Measurements from ENCODE around the gene KAZN.

KAZN gene

DNA sequence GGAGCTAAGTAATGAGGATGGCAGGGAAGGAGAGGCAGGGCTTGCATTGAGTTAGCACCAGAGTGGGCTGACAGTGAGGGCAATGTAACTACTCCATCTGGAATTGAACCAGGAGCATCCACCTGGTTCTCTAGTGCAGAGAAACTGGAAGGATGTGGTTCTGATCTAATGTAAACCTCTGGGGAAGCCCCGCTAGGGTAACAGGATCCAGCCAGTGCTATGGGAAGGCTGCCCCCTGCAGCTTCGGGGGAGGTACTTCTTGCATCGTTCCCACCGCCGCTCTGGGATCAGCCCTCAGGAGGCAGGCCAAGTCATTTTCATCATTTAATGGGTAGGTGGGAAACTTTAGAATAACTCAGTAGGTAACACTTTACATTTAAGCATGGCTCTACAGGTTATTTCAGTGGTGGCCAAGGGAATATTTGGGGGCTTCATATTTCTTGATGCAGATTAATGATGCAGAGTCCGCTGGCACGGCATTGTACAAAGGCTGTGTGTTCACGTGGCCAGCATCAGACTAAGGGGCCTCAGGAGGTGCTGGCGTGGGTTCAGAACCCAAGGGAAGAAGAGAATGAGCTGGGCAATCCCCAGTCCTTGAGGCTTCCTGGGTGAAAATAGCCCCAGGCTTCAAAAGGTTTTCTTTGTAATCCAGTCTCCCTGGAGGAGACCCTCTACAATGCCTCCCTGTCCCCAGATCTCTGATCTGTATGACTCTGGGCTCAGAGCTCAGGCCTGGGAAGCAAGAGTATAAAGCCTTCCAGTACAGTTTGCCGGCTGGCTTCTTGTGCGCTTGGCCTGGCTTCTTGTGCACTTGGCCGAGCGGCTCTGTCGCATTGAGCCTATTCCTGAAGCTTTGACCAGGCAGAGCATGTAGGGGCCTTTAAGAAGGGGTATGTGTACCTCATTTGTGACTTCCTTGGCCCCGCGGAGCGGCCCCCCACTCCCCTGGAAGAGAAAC lies 26.4 kb upstream of the KAZN start:
- H3K4me2 ChIP-seq (ENCODE audit: low read length), result no peak overlapping the region
- no peaks in the 10 kb centered on the region for H4K20me1 ChIP-seq (ENCODE audit: control insufficient read depth, insufficient read depth, low read depth, low read length)
- no peaks in the 10 kb centered on the region for H3K36me3 ChIP-seq (ENCODE audit: control insufficient read depth, low read length)
- H3K9me3 ChIP-seq (ENCODE audit: control insufficient read depth, insufficient read depth, low read length), result peaks cover 3% of the 10 kb centered on the region; the same call in 1 of the 2 replicates
- H3F3A ChIP-seq (ENCODE audit: control insufficient read depth, insufficient read depth), result no peaks in the 10 kb centered on the region
- no peak overlapping the region for H3K27ac ChIP-seq (ENCODE audit: low read depth, low read length)
- TF ChIP-seq, protein P1, sequence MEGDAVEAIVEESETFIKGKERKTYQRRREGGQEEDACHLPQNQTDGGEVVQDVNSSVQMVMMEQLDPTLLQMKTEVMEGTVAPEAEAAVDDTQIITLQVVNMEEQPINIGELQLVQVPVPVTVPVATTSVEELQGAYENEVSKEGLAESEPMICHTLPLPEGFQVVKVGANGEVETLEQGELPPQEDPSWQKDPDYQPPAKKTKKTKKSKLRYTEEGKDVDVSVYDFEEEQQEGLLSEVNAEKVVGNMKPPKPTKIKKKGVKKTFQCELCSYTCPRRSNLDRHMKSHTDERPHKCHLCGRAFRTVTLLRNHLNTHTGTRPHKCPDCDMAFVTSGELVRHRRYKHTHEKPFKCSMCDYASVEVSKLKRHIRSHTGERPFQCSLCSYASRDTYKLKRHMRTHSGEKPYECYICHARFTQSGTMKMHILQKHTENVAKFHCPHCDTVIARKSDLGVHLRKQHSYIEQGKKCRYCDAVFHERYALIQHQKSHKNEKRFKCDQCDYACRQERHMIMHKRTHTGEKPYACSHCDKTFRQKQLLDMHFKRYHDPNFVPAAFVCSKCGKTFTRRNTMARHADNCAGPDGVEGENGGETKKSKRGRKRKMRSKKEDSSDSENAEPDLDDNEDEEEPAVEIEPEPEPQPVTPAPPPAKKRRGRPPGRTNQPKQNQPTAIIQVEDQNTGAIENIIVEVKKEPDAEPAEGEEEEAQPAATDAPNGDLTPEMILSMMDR (IDR thresholded peaks at IDR 0.05; ENCODE audit: low read depth, low read length, poor library complexity, severe bottlenecking), result peak; percentile 52
- TF ChIP-seq EZH2phosphoT487 (IDR thresholded peaks at IDR 0.05; ENCODE audit: borderline replicate concordance, low read length), result no peak
- H3K79me2 ChIP-seq (ENCODE audit: control insufficient read depth, low read length), result no peaks in the 10 kb centered on the region
- H3K4me1 ChIP-seq (ENCODE audit: control insufficient read depth, low read length), result no peaks in the 10 kb centered on the region
- H3K27me3 ChIP-seq (ENCODE audit: control insufficient read depth, low read length), result 0 out of 2 replicates have a peak, but pooled peaks cover 4% of the 10 kb centered on the region
- H3K4me3 ChIP-seq (ENCODE audit: low read length), result no peak overlapping the region
- H3K9me2 ChIP-seq (replicated peaks; ENCODE audit: control insufficient read depth, low read length), result no peaks in the 10 kb centered on the region

DNA sequence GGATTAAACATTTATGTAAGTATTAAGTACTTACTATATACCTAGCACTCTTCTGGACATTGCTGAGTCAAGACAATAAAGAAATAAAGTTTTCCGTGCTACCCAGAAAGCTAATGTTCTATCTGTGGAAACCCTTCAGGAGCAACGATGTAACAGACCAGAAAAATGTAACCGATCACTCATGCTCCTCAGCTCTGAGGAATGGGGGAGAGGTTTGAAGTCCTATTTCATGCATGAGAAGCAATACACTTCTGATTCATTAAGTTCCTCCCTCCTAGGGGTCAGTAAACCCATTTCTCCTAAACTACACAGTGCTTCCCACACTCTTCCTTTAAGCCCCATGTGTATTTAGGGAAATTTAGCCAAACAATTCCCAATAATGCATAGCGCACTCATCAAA lies 25.6 kb upstream of the KAZN start:
- Histone ChIP-seq H3K4me3 (ENCODE audit: low read length) (no peak overlapping the region), H3K4me2 (ENCODE audit: low read length) (no peak overlapping the region), H3K9me2 (replicated peaks; ENCODE audit: control insufficient read depth, low read length) (no peaks in the 10 kb centered on the region), H3K79me2 (ENCODE audit: control insufficient read depth, low read length) (no peaks in the 10 kb centered on the region), H3K36me3 (ENCODE audit: control insufficient read depth, low read length) (no peaks in the 10 kb centered on the region), H3K9me3 (ENCODE audit: control insufficient read depth, insufficient read depth, low read length) (peaks cover 3% of the 10 kb centered on the region; the same call in 1 of the 2 replicates), H3K4me1 (ENCODE audit: control insufficient read depth, low read length) (no peaks in the 10 kb centered on the region), H3K27ac (ENCODE audit: low read depth, low read length) (no peak overlapping the region), H4K20me1 (ENCODE audit: control insufficient read depth, insufficient read depth, low read depth, low read length) (no peaks in the 10 kb centered on the region), H3F3A (ENCODE audit: control insufficient read depth, insufficient read depth) (no peaks in the 10 kb centered on the region), H3K27me3 (ENCODE audit: control insufficient read depth, low read length) (peaks cover 10% of the 10 kb centered on the region; the same call in 1 of the 2 replicates)
- TF ChIP-seq, protein P1 (IDR thresholded peaks at IDR 0.05; ENCODE audit: low read depth, low read length, poor library complexity, severe bottlenecking), result no peak
- no peak for TF ChIP-seq EZH2phosphoT487 (IDR thresholded peaks at IDR 0.05; ENCODE audit: borderline replicate concordance, low read length)

DNA sequence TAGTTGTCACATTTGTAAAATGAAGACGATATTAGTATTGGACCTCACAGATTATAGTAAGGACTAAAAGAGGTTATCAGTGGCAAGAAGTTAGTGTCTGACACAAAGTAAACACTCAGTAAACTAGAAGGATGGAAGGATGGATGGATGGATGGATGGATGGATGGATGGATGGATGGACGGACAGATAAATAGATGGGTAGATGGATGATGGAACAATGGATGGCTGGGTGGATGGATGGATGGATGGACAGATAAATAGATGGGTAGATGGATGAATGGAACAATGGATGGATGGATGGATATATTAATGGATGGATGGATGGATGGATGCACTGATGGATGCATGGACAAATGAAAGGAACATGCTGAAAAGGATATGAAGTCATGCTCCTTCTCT lies 22.3 kb upstream of the KAZN start:
- Histone ChIP-seq H3K27ac (ENCODE audit: low read depth, low read length) (no peak overlapping the region), H3K4me3 (ENCODE audit: low read length) (no peak overlapping the region), H3K9me2 (replicated peaks; ENCODE audit: control insufficient read depth, low read length) (no peaks in the 10 kb centered on the region), H3K27me3 (ENCODE audit: control insufficient read depth, low read length) (peaks cover 10% of the 10 kb centered on the region; the same call in 1 of the 2 replicates), H3K4me1 (ENCODE audit: control insufficient read depth, low read length) (no peaks in the 10 kb centered on the region), H3K36me3 (ENCODE audit: control insufficient read depth, low read length) (no peaks in the 10 kb centered on the region), H3F3A (ENCODE audit: control insufficient read depth, insufficient read depth) (no peaks in the 10 kb centered on the region), H4K20me1 (ENCODE audit: control insufficient read depth, insufficient read depth, low read depth, low read length) (no peaks in the 10 kb centered on the region), H3K4me2 (ENCODE audit: low read length) (no peak overlapping the region), H3K79me2 (ENCODE audit: control insufficient read depth, low read length) (no peaks in the 10 kb centered on the region), H3K9me3 (ENCODE audit: control insufficient read depth, insufficient read depth, low read length) (peaks cover 3% of the 10 kb centered on the region; the same call in 1 of the 2 replicates)
- TF ChIP-seq, protein P1 (IDR thresholded peaks at IDR 0.05; ENCODE audit: low read depth, low read length, poor library complexity, severe bottlenecking), result no peak
- no peak for TF ChIP-seq EZH2phosphoT487 (IDR thresholded peaks at IDR 0.05; ENCODE audit: borderline replicate concordance, low read length)
